ENCODE measurements around the gene H2AZ1.

DNA sequence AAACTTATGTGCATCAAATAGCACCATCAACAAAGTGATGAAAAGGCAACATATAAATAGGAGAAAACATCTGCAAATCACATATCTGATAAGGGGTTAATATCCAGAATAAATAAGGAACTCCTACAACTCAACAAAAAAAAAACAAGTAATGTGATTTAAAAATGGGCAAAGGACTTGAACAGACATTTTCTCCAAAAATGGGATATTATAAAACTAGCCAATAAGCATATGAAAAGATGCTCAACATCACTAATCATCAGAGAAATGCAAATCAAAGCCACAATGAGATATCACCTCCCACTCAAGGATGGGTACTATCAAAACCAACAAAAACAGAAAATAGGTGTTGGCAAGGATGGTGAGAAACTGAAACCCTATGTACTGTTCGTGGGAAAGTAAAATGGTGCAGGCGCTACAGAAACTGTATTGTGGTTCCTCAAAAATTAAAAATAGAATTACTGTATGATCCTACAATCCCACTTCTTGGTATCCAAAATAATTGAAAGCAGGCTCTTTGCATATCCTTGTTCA, 6.1 kb downstream of the H2AZ1 start:
- TF ChIP-seq, protein P1, sequence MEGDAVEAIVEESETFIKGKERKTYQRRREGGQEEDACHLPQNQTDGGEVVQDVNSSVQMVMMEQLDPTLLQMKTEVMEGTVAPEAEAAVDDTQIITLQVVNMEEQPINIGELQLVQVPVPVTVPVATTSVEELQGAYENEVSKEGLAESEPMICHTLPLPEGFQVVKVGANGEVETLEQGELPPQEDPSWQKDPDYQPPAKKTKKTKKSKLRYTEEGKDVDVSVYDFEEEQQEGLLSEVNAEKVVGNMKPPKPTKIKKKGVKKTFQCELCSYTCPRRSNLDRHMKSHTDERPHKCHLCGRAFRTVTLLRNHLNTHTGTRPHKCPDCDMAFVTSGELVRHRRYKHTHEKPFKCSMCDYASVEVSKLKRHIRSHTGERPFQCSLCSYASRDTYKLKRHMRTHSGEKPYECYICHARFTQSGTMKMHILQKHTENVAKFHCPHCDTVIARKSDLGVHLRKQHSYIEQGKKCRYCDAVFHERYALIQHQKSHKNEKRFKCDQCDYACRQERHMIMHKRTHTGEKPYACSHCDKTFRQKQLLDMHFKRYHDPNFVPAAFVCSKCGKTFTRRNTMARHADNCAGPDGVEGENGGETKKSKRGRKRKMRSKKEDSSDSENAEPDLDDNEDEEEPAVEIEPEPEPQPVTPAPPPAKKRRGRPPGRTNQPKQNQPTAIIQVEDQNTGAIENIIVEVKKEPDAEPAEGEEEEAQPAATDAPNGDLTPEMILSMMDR (conservative IDR thresholded peaks at IDR 0.05; ENCODE audit: low read length), result no peak
- no peak for TF ChIP-seq EZH2phosphoT487 (IDR thresholded peaks at IDR 0.05; ENCODE audit: borderline replicate concordance)
